ENCODE results near the gene DNAH7. TPM values are rescaled to one million over a fixed set of nuclear protein-coding genes. Genes with fewer than 3 reads are reported as not detected.

Gene DNAH7
- polyA plus RNA-seq, 1 experiment, result 1.2 TPM

DNA sequence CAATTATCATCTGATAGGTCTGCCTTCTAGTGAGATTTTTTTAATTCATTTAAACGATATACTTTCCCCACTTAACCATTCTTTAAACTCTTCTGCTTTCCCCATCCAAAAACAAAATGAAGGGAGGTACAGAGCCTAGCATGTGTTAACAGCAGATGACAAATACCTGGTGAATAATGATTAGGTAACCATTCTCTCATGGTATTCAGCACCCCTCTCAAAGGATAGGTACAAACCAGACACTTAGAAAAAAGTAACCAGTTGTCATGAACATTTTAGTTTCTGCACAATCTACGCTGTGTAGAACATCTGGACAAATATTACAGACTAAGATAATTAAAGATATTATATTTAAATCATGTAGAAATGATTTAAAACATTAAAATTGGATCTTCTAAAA lies 56.3 kb downstream of the DNAH7 start:
- no peak for DNase-seq (ENCODE audit: low read depth, low spot score)
- TF ChIP-seq, protein P1, sequence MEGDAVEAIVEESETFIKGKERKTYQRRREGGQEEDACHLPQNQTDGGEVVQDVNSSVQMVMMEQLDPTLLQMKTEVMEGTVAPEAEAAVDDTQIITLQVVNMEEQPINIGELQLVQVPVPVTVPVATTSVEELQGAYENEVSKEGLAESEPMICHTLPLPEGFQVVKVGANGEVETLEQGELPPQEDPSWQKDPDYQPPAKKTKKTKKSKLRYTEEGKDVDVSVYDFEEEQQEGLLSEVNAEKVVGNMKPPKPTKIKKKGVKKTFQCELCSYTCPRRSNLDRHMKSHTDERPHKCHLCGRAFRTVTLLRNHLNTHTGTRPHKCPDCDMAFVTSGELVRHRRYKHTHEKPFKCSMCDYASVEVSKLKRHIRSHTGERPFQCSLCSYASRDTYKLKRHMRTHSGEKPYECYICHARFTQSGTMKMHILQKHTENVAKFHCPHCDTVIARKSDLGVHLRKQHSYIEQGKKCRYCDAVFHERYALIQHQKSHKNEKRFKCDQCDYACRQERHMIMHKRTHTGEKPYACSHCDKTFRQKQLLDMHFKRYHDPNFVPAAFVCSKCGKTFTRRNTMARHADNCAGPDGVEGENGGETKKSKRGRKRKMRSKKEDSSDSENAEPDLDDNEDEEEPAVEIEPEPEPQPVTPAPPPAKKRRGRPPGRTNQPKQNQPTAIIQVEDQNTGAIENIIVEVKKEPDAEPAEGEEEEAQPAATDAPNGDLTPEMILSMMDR (IDR thresholded peaks at IDR 0.05; ENCODE audit: low read depth, low read length), result no peak
- ChIA-PET CTCF (no interaction called here), POLR2A (no interaction called here)
- Histone ChIP-seq H3K27me3 (ENCODE audit: control insufficient read depth, insufficient read depth, low read length) (no peaks in the 10 kb centered on the region), H3K9me3 (ENCODE audit: control insufficient read depth, insufficient read depth, low read length) (no peaks in the 10 kb centered on the region), H3K27ac (ENCODE audit: low read depth, low read length) (no peak overlapping the region), H3K4me3 (ENCODE audit: low read depth, low read length) (no peak overlapping the region)

- TF ChIP-seq, protein P1 (IDR thresholded peaks at IDR 0.05; ENCODE audit: low read depth, low read length), result no peak
- POLR2A ChIA-PET, result interaction anchor here (0.6 kb wide), 1 partner anchor 91 kb away, joined by 3 read pairs; no protein-coding TSS in a partner anchor
- CTCF ChIA-PET, result interaction anchor here (0.8 to 1.1 kb wide), 3 partner anchors 9 to 66 kb away, joined by 3 to 4 read pairs (median 3); no protein-coding TSS in a partner anchor
- H3K27ac ChIP-seq (ENCODE audit: low read depth, low read length), result no peak overlapping the region
- no peak for DNase-seq (ENCODE audit: low read depth, low spot score)
- H3K27me3 ChIP-seq (ENCODE audit: control insufficient read depth, insufficient read depth, low read length), result peaks cover 2% of the 10 kb centered on the region
- no peak overlapping the region for H3K4me3 ChIP-seq (ENCODE audit: low read depth, low read length)
- H3K9me3 ChIP-seq (ENCODE audit: control insufficient read depth, insufficient read depth, low read length), result no peaks in the 10 kb centered on the region
These were observed 68.1 kb downstream of the DNAH7 start for GRCh38 chr2:196000551-196000950.

GRCh38 chr2:195998070-195998469 lies 70.6 kb downstream of the DNAH7 start:
- TF ChIP-seq, protein P1 (IDR thresholded peaks at IDR 0.05; ENCODE audit: low read depth, low read length), result no peak
- H3K27me3 ChIP-seq (ENCODE audit: control insufficient read depth, insufficient read depth, low read length), result peaks cover 2% of the 10 kb centered on the region
- H3K27ac ChIP-seq (ENCODE audit: low read depth, low read length), result no peak overlapping the region
- CTCF ChIA-PET, result no interaction called here
- H3K4me3 ChIP-seq (ENCODE audit: low read depth, low read length), result no peak overlapping the region
- H3K9me3 ChIP-seq (ENCODE audit: control insufficient read depth, insufficient read depth, low read length), result no peaks in the 10 kb centered on the region
- DNase-seq (ENCODE audit: low read depth, low spot score), result no peak
- POLR2A ChIA-PET, result no interaction called here

- no peaks in the 10 kb centered on the region for H3K9me3 ChIP-seq (ENCODE audit: control insufficient read depth, insufficient read depth, low read length)
- POLR2A ChIA-PET, result no interaction called here
- TF ChIP-seq, protein P1 (IDR thresholded peaks at IDR 0.05; ENCODE audit: low read depth, low read length), result no peak
These were observed 73.1 kb downstream of the DNAH7 start for GRCh38 chr2:195995499-195995898.

GRCh38 chr2:195993623-195994022 lies 75.0 kb downstream of the DNAH7 start:
- Histone ChIP-seq H3K27me3 (ENCODE audit: control insufficient read depth, insufficient read depth, low read length) (no peaks in the 10 kb centered on the region), H3K9me3 (ENCODE audit: control insufficient read depth, insufficient read depth, low read length) (no peaks in the 10 kb centered on the region), H3K27ac (ENCODE audit: low read depth, low read length) (no peak overlapping the region), H3K4me3 (ENCODE audit: low read depth, low read length) (no peak overlapping the region)
- ChIA-PET POLR2A (no interaction called here), CTCF (no interaction called here)
- no peak for DNase-seq (ENCODE audit: low read depth, low spot score)
- TF ChIP-seq, protein P1 (IDR thresholded peaks at IDR 0.05; ENCODE audit: low read depth, low read length), result no peak

More at GRCh38 chr2:195995499-195995898, 73.1 kb downstream of the DNAH7 start:
- Histone ChIP-seq H3K27ac (ENCODE audit: low read depth, low read length) (no peak overlapping the region), H3K27me3 (ENCODE audit: control insufficient read depth, insufficient read depth, low read length) (peaks cover 2% of the 10 kb centered on the region), H3K4me3 (ENCODE audit: low read depth, low read length) (no peak overlapping the region)
- CTCF ChIA-PET, result no interaction called here
- no peak for DNase-seq (ENCODE audit: low read depth, low spot score)
